ENCODE data around the gene SYDE1.

GRCh38 chr19:15108845-15109767, 1.9 kb downstream of the SYDE1 start:
- TF ChIP-seq CTCF (IDR thresholded peaks at IDR 0.05) = no peak
- TF ChIP-seq POLR2A (IDR thresholded peaks at IDR 0.05) = no peak
- TF ChIP-seq EP300 (IDR thresholded peaks at IDR 0.05) = no peak
- no peak for TF ChIP-seq POLR2AphosphoS5 (IDR thresholded peaks at IDR 0.05)

All from gastroesophageal sphincter (tissue), 3 donors.